T47D (cell line): ENCODE data around the gene NT5C.

Experiments
- DNase-seq, 2 experiments: peaks; one replicate each; pipeline versions ENCODE4 v3.0.0 to v3.0.0-alpha.2; 2011 to 2012; ENCODE audit warnings: low read depth in 1 of 2, low spot score in 1 of 2
- JUND ChIP-seq: IDR thresholded peaks from 2 replicates; pipeline ENCODE4 v1.6.1; 2012; ENCODE audit warnings: low read depth
- in situ Hi-C: cut with HindIII; loops from 2 replicates; pipeline ENCODE4 v1.10.0; 2016; ENCODE audit warnings: low sequenced_read_pairs, low pct_unique_long_range_greater_than_20kb

Gene NT5C

DNA sequence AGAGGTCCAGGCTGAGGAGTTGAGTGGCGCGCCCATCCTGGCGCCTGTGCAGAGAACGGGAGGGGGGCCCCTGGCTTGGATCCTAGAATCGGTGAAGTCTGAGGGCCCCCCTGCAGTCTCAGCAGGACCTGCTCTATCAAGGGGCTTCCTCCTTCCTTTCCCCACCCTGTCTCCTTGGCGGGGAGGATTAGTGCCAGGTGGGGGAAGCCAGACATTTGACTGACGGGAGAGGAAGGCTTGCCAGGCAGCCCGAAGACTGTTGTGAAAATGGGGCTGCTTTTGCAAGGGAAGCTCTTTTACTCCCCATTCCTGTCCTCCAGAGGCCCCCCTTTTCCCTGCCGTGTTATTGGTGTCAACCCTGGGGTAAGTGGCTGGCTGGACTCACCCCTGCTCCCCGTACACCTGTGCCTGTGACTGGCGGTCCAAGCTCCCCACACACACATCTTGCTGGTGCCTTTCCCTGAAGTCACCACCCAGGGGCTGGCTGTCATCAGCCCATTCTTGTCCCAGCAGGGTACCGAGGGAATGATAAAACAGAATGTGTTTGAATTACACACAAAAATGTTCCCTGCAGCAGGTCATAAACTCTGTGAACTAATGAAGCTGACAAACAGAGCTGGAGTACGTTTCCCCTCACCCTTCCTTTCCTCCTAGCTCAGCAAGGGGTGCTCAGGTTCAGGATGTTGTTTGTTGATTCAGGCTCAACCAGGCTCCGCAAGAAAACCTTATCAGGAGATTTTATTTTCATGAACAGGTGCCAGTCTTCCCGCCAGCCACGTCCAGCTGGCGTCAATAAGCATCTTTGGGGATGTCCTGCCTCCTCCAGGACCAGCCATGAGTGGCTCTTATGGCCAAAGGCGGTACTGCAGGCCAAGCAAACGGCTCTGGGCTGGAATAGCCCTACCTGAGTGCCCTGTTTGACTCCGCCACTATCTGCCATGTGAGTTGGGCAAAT lies 26.1 kb downstream of the NT5C start:
- DNase-seq: peak; percentile 79 to 88
- in situ Hi-C loops: no loop called here
- no peak for TF ChIP-seq JUND

DNA sequence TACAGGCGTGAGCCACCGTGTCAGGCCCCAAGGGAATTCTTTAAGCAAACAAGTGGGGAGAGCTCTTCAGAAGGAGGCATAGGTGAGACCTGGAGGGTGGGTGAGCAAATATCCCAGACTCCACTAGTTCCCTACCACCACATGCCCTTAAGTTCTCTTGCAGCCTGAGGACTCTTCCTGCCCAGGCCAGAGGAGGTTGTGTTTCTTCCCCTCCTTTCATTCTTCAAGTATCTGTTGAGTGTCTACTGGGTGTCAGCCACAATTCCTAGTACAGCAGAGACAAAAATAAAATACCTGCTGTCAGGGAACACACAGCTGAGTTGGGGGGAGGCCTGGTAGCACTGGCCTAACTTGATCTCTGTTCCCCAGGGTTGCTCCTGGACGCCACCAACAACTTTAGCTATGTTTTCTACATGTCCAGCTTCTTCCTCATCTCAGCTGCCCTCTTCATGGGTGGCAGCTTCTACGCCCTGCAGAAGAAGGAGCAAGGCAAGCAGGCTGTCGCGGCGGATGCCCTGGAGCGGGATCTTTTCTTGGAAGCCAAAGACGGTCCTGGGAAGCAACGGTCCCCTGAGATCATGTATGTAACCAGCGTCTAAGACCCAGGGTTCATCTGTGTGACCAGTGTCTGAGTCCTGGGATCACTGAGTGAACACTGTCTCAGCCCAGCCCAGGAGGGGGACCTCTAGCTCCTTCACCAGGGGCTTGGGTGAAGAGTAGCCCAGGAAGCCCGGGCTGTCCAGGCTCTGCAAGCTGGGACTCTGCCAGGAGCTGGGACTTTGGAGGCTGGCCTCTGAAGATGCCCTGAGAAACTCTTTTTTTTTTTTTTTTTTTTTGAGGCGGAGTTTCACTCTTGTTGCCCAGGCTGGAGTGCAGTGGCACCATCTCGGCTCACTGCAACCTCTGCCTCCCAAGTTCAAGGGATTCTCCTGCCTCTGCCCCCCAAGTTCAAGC lies 27.7 kb downstream of the NT5C start:
- DNase-seq: no peak
- in situ Hi-C loops: no loop called here
- no peak for TF ChIP-seq JUND

DNA sequence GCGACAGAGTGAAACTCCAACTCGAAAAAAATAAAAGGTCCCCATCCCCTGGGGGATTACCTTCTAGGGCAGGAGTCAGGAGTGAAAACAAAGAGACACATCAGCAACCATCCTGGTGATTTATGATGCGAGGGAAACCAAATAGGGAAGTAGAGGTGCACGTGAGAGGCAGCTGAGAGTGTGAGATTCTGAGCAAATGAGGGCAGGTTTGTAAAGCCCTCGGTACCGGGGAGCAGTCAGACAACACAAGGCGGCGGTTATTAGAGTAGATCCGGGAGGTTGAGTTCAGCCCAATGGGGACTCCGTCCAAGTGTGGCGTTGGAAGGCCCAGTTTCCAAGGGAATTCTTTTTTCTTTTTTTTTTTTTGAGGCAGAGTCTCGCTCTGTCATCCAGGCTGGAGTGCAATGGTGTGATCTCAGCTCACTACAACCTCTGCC lies 29.1 kb downstream of the NT5C start:
- DNase-seq: no peak
- no peak for TF ChIP-seq JUND
- in situ Hi-C loops: no loop called here

DNA sequence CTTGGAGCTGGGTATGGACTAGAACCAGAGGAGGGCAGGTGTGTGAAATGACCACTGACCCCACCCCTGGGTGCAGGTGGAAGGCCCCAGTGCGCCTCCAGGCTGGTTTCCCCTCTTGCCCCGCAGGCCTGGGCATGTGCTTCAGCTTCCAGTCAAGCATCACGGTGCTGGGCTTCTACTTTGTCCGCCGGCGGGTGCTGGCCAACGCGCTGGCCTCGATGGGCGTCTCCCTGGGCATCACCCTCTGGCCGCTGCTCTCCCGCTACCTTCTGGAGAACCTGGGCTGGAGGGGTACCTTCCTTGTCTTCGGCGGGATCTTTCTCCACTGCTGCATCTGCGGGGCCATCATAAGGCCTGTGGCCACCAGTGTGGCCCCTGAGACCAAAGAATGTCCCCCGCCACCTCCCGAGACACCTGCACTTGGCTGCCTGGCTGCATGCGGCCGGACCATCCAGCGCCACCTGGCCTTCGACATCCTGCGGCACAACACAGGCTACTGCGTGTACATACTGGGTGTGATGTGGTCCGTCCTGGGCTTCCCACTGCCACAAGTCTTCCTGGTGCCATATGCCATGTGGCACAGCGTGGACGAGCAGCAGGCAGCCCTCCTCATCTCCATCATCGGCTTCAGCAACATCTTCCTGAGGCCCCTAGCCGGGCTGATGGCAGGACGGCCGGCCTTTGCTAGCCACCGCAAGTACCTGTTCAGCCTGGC lies 31.5 kb downstream of the NT5C start:
- no peak for TF ChIP-seq JUND
- no peak for DNase-seq
- in situ Hi-C loops: no loop called here

DNA sequence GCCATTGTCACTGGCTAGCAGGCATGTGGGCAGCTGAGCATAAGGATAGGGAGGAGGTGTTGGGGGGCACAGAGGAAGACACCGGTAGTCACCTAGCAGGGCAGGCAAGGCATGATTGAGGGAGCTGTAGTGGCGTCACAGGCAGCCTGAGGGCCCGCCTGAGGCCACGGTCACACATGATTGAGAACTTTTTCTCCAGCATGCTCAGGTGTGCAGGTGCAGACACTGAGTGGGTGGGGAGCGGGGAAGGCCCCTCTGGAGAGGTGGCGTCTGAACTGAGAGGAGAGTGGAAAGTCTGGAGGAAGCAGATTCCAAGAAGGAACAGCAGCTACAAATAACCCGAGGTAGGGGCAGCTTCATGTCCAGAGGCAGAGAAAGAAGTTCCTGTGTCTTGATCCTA lies 32.7 kb downstream of the NT5C start:
- DNase-seq: no peak
- in situ Hi-C loops: no loop called here
- no peak for TF ChIP-seq JUND

DNA sequence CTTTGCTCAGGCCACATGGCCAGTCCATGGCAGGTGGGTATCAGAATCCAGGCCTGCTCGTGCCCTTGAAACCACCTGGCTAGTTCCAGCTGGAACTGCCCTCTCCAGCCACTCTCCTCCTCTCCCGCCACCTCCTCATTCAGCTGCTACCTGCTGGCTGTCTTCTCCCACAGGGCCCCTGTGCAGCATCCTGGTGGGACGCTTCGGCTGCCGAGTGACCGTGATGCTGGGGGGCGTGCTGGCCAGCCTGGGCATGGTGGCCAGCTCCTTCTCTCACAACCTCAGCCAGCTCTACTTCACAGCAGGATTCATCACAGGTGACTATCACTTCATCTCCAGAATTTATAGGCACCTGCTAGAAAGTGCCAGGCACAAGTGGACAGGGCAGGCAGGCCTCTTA lies 33.7 kb downstream of the NT5C start:
- no peak for TF ChIP-seq JUND
- in situ Hi-C loops: no loop called here
- DNase-seq: no peak

DNA sequence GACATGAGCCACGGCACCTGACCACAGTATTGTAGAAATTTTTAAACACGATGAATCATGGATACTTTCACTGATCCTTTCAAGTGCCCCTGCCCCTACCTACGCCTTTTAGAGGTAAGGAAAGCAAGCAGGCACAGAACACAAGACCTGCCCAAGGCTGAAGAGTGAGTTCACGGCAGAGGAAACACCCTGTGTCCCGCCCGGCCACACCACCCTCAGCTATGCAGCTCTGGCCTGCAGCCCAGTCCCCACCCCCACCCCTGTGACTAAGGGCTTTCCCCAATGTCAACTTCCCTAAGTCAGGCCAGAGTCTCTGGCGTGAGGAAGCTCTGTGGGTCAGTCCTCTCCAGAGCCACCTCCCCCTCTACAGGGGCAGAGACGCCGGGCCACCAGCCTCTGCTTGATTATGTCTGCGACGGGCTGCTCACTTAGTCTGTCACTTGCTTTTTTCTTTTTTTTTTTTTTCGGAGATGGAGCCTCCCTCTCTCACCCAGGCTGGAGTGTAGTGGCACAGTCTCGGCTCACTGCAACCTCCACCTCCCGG lies 35.4 kb downstream of the NT5C start:
- DNase-seq: peak; percentile 76 to 96
- TF ChIP-seq JUND: no peak
- in situ Hi-C loops: no loop called here

DNA sequence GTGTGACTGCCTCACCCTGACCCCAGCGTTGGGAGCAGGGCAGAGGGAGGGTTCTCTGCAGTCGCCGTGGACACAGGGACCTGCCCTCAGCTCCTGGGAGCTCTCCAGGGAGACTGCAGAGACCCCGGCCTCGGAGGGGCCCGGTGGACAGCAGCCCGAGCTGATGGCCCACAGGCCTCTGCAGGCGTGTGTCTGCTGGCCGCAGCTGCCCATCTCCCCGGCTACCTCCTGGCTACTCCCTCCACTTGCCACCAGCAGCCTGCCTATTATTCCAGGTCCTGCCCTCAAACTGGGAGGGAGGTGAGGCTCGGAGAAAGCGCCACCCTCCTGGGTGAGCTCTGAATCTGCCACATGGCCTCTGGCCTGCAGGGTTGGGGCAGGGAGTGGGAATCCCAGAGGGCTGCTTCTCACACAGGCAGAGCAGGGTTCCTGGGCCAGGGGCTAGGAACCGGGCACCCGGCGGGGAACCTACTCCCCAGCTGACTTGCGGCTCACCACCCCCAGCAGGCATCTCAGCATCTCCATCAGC lies 36.6 kb downstream of the NT5C start:
- DNase-seq: no peak
- in situ Hi-C loops: no loop called here
- TF ChIP-seq JUND: no peak

DNA sequence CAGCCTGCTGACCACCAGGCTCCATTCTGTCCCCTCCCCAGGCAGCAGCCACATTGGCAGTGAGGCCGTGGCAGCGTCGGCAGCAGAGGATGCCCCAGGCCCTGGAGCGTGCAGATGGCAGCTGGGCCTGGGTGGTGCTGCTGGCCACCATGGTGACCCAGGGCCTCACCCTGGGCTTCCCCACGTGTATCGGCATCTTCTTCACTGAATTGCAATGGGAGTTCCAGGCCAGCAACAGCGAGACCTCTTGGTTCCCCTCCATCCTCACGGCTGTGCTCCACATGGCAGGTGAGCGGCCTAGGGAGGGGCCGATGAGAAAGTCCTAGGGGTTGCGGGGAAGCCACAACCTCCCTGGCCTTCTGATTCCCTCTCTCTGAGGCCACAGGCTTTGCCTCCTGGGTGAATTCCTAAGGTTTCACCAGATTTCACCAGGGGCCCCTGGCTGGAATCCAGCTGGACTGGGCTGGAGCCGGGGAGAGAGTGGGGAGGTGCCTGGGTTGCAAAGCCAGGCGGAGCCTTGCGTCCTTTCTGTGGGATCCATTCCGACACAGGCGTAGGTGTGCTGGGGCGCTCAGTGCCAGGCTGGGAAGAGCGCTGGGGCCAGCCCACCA lies 37.9 kb downstream of the NT5C start:
- in situ Hi-C loops: no loop called here
- no peak for TF ChIP-seq JUND
- DNase-seq: no peak

DNA sequence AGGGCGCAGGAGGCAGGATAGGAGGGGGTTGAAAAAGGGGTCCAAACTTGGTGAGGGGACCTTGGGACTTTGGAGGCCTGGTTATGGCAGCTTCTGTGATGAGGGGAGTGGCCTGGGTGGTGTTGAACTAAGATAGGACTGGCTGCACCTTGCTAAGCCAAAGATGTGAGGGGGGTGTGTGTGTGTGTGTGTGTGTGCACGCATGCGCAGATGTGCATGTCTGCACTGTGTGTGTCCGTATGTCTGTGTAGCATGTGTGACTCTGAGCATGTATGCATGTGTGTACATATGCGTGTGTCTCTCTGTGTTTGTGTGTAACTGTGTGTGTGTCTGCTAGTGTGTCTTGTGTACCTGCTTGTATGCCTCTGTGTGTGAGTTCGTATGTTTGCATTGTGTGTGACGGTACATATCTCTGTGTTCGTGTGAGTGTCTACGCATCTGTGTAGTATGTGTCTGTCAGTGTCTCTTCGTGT lies 39.7 kb downstream of the NT5C start:
- in situ Hi-C loops: no loop called here
- TF ChIP-seq JUND: no peak

DNA sequence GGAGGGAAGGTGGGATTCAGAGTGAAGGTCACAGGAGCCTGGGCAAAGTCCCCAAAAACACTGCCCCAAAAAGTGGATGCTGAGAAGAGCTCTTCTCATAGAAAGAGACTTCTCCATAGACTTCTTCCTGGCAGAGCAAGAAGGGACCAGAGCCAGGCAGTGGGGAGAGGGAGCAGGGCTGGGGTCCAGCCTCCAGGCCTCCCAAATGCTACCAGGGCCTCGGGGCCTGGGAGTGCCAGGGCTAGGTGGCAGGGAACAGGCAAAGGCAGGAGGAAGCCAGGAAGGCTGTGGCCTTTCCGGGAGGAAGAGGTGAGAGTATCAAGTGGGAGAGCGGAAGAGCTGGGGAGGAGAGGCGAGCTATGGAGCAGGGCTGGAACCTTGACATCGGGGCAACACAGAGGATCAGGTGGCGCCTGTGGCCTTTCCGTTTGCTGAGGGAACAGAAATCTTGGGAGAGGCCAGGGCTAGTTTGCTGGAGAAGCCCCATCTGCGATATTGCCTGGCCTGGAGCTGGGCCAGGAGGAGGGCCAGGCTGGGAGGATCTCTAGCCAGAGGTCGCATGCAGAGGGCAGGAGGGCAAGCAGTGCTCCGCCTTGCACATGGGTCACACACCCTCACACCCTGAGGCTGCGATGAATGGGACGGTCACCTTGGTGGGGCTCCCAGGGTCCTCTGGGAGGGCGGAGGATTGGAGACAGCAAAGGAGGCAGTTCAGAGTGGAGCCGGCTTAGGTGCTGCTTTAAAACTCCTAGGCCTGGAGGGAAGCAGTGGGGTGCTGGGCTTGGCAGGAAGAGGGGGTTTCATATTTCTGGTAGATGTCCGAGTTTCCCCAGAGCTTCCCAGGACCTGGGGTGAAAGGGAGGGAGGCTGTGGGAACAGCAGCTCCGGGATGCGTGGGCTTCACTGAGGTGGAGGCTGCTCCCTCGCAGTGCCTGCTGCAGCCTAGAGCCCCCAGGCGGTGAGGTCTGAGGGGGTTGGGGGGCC lies 40.4 kb downstream of the NT5C start:
- in situ Hi-C loops: no loop called here

More for the DNA sequence above, 39.7 kb downstream of the NT5C start:
- no peak for DNase-seq

More for the DNA sequence above, 40.4 kb downstream of the NT5C start:
- TF ChIP-seq JUND: no peak
- DNase-seq: no peak
